MM.1S (cell line): ENCODE measurements around the gene ICAM1.

ENCODE experiments used
- DNase-seq: peaks from one replicate; pipeline ENCODE4 v3.0.0-alpha.2; 2015
- H2AFZ ChIP-seq: fragments of 300-600 bp; sonication (generic); 2 replicates; pipeline ENCODE4 v1.6.0; 2016; ENCODE audit warnings: antibody characterized with exemption, low read length
- H3F3A ChIP-seq: fragments of 300-600 bp; sonication (generic); 2 replicates; pipeline ENCODE4 v1.6.1; 2016; ENCODE audit warnings: mild to moderate bottlenecking, antibody characterized with exemption, low read length, moderate library complexity, mixed read lengths; ENCODE audit not compliant: insufficient read depth
- H3K27ac ChIP-seq: fragments of 300-600 bp; sonication (generic); 2 replicates; pipeline ENCODE4 v1.5.1; 2016; ENCODE audit warnings: mild to moderate bottlenecking, low read length
- H3K27me3 ChIP-seq: fragments of 300-600 bp; sonication (generic); replicated peaks from 2 replicates; pipeline ENCODE4 v1.6.0; 2016; ENCODE audit warnings: low read length; ENCODE audit not compliant: insufficient read depth
- H3K36me3 ChIP-seq: fragments of 300-600 bp; sonication (generic); replicated peaks from 2 replicates; pipeline ENCODE4 v1.6.1; 2016; ENCODE audit warnings: mild to moderate bottlenecking, low read length, mixed read lengths; ENCODE audit not compliant: insufficient read depth
- H3K4me1 ChIP-seq: fragments of 300-600 bp; sonication (generic); 2 replicates; pipeline ENCODE4 v1.6.1; 2016; ENCODE audit warnings: low read length, mixed read lengths
- H3K4me2 ChIP-seq: fragments of 300-600 bp; sonication (generic); 2 replicates; pipeline ENCODE4 v1.6.0; 2016; ENCODE audit warnings: low read depth, low read length
- H3K4me3 ChIP-seq: fragments of 300-600 bp; sonication (generic); 2 replicates; pipeline ENCODE4 v1.5.1; 2016; ENCODE audit warnings: low read length, mixed read lengths
- H3K79me2 ChIP-seq: fragments of 300-600 bp; sonication (generic); 2 replicates; pipeline ENCODE4 v1.6.1; 2016; ENCODE audit warnings: mixed run types, low read length, mixed read lengths
- H3K9ac ChIP-seq: fragments of 300-600 bp; sonication (generic); 2 replicates; pipeline ENCODE4 v1.6.1; 2016; ENCODE audit warnings: low read length, mixed read lengths
- H3K9me2 ChIP-seq: fragments of 300-600 bp; sonication (generic); replicated peaks from 2 replicates; pipeline ENCODE4 v1.6.1; 2016; ENCODE audit warnings: mild to moderate bottlenecking, low read length, mixed read lengths; ENCODE audit not compliant: insufficient read depth
- H3K9me3 ChIP-seq: fragments of 300-600 bp; sonication (generic); replicated peaks from 2 replicates; pipeline ENCODE4 v1.6.1; 2016; ENCODE audit warnings: mild to moderate bottlenecking, low read length, mixed read lengths; ENCODE audit not compliant: insufficient read depth
- H4K20me1 ChIP-seq: fragments of 300-600 bp; sonication (generic); 2 replicates; pipeline ENCODE4 v1.6.1; 2016; ENCODE audit warnings: mild to moderate bottlenecking, low read length, moderate library complexity, mixed read lengths; ENCODE audit not compliant: insufficient read depth
- EZH2 ChIP-seq: fragments of 300-600 bp; sonication (generic); optimal IDR thresholded peaks from 2 replicates; pipeline ENCODE3; 2017; ENCODE audit warnings: low read depth, mild to moderate bottlenecking, antibody characterized with exemption, low read length, mixed read lengths
- EZH2phosphoT487 ChIP-seq: fragments of 300-600 bp; sonication (generic); IDR thresholded peaks from 2 replicates; pipeline ENCODE4 v1.6.1; 2018; ENCODE audit warnings: antibody characterized with exemption, low read length
- TF ChIP-seq, protein P1 (sequence below): fragments of 300-600 bp; sonication (generic); IDR thresholded peaks from 2 replicates; pipeline ENCODE4 v1.5.1; 2016; ENCODE audit warnings: antibody characterized with exemption, low read length, mixed read lengths

Gene ICAM1

DNA sequence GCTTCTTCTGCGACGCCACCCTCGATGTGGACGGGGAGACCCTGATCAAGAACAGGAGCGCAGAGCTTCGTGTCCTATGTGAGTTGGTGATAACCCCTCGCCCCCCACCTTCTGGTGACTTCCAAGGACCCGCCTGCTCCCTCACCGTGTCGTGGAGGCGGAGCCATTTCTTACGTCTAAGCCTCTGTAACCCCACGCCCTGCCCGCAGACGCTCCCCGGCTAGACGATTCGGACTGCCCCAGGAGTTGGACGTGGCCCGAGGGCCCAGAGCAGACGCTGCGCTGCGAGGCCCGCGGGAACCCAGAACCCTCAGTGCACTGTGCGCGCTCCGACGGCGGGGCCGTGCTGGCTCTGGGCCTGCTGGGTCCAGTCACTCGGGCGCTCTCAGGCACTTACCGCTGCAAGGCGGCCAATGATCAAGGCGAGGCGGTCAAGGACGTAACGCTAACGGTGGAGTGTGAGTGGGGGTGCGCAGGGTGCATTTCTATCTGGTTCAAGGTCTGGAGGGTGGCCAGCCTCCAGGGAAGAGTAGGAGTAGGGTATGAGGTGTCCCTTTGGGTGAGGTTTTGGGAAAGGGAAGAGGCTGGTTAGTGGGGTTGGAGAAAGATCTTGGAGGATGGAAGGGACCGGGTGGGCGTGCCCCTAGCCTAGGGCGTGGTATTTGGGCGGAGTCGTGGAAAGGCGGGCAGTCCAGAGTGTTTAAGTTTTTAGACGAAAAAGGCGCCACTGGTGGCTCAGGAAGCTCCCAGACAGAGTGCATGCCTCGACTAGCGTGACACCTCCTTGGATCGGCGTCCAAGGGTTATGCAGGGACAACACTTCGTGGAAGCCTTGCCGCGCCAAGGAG, 22.1 kb downstream of the ICAM1 start:
- Histone ChIP-seq H3K79me2 (no peaks in the 10 kb centered on the region), H3K9ac (no peak overlapping the region), H3K27ac (no peak overlapping the region), H3K9me3 (no peaks in the 10 kb centered on the region), H3K4me1 (peaks cover 33% of the 10 kb centered on the region), H3K4me2 (peak overlapping the region; percentile 92), H3K9me2 (no peaks in the 10 kb centered on the region), H3F3A (0 out of 2 replicates have a peak, but pooled peaks cover 6% of the 10 kb centered on the region), H3K4me3 (peak overlapping the region; percentile 55), H3K27me3 (peaks cover 29% of the 10 kb centered on the region), H3K36me3 (no peaks in the 10 kb centered on the region), H2AFZ (peak overlapping the region; percentile 73), H4K20me1 (no peaks in the 10 kb centered on the region)
- no peak for DNase-seq
- TF ChIP-seq, protein P1, sequence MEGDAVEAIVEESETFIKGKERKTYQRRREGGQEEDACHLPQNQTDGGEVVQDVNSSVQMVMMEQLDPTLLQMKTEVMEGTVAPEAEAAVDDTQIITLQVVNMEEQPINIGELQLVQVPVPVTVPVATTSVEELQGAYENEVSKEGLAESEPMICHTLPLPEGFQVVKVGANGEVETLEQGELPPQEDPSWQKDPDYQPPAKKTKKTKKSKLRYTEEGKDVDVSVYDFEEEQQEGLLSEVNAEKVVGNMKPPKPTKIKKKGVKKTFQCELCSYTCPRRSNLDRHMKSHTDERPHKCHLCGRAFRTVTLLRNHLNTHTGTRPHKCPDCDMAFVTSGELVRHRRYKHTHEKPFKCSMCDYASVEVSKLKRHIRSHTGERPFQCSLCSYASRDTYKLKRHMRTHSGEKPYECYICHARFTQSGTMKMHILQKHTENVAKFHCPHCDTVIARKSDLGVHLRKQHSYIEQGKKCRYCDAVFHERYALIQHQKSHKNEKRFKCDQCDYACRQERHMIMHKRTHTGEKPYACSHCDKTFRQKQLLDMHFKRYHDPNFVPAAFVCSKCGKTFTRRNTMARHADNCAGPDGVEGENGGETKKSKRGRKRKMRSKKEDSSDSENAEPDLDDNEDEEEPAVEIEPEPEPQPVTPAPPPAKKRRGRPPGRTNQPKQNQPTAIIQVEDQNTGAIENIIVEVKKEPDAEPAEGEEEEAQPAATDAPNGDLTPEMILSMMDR: no peak
- TF ChIP-seq EZH2: no peak
- TF ChIP-seq EZH2phosphoT487: no peak

DNA sequence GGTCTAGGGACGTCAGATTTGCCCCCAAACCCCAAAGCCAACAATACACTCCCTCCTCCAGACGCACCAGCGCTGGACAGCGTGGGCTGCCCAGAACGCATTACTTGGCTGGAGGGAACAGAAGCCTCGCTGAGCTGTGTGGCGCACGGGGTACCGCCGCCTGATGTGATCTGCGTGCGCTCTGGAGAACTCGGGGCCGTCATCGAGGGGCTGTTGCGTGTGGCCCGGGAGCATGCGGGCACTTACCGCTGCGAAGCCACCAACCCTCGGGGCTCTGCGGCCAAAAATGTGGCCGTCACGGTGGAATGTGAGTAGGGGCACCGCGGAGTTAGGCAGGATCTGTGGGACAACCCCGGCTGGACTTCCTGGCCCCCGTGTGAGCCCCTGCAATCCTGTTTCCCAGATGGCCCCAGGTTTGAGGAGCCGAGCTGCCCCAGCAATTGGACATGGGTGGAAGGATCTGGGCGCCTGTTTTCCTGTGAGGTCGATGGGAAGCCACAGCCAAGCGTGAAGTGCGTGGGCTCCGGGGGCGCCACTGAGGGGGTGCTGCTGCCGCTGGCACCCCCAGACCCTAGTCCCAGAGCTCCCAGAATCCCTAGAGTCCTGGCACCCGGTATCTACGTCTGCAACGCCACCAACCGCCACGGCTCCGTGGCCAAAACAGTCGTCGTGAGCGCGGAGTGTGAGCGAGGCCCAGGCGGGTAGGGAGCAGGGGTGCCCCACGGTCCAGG, 22.9 kb downstream of the ICAM1 start:
- H3K9me3 ChIP-seq: no peaks in the 10 kb centered on the region
- no peak for TF ChIP-seq EZH2phosphoT487
- no peak for TF ChIP-seq EZH2
- TF ChIP-seq, protein P1: no peak
- H3K9ac ChIP-seq: no peak overlapping the region
- H3F3A ChIP-seq: 0 out of 2 replicates have a peak, but pooled peaks cover 6% of the 10 kb centered on the region
- no peak overlapping the region for H2AFZ ChIP-seq
- DNase-seq: no peak
- no peak overlapping the region for H3K4me2 ChIP-seq
- no peaks in the 10 kb centered on the region for H4K20me1 ChIP-seq
- H3K27me3 ChIP-seq: peaks cover 29% of the 10 kb centered on the region
- no peak overlapping the region for H3K27ac ChIP-seq
- no peaks in the 10 kb centered on the region for H3K9me2 ChIP-seq
- no peaks in the 10 kb centered on the region for H3K36me3 ChIP-seq
- H3K79me2 ChIP-seq: no peaks in the 10 kb centered on the region
- H3K4me1 ChIP-seq: peaks cover 28% of the 10 kb centered on the region
- no peak overlapping the region for H3K4me3 ChIP-seq

DNA sequence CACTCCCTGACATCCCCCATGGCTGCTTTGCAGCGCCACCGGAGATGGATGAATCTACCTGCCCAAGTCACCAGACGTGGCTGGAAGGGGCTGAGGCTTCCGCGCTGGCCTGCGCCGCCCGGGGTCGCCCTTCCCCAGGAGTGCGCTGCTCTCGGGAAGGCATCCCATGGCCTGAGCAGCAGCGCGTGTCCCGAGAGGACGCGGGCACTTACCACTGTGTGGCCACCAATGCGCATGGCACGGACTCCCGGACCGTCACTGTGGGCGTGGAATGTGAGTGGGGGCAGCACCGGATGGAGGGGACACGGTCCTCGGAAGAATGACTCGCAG, 23.4 kb downstream of the ICAM1 start:
- Histone ChIP-seq H3K4me2 (no peak overlapping the region), H3K9me2 (no peaks in the 10 kb centered on the region), H3K79me2 (no peaks in the 10 kb centered on the region), H3K9me3 (no peaks in the 10 kb centered on the region), H3K9ac (no peak overlapping the region), H4K20me1 (no peaks in the 10 kb centered on the region), H3K27ac (no peak overlapping the region), H3K27me3 (peaks cover 28% of the 10 kb centered on the region), H3K36me3 (no peaks in the 10 kb centered on the region), H3K4me3 (no peak overlapping the region), H3F3A (0 out of 2 replicates have a peak, but pooled peaks cover 6% of the 10 kb centered on the region), H3K4me1 (peaks cover 23% of the 10 kb centered on the region), H2AFZ (no peak overlapping the region)
- DNase-seq: no peak
- TF ChIP-seq EZH2phosphoT487: no peak
- TF ChIP-seq, protein P1: no peak
- TF ChIP-seq EZH2: no peak
